Right lobe of liver (tissue), 6 donors: ENCODE measurements around the gene CYS1. TPM values are rescaled to one million over a fixed set of nuclear protein-coding genes. Genes with fewer than 3 reads are reported as not detected.

Experiments used
- ATAC-seq, 4 donors: fragments of 200-7000 bp; cut with Tn5 transposase; one replicate each; pipeline ENCODE4 v1.9.1; 2020; ENCODE audit warnings: mild to moderate bottlenecking in 4 of 4, moderate library complexity in 4 of 4
- DNase-seq, 3 donors: peaks; one replicate each; pipeline ENCODE4 v3.0.0-alpha.2; 2020
- H3K27ac ChIP-seq, 3 donors: fragments of 200-600 bp; one replicate each; pipeline ENCODE4 v1.8.0; 2022
- H3K27me3 ChIP-seq, 2 donors: fragments of 200-600 bp; one replicate each; pipeline ENCODE4 v1.8.0; 2022
- H3K36me3 ChIP-seq, 4 donors: fragments of 200-600 bp; sonication (generic) in 1 of 4; one replicate each; pipeline versions ENCODE4 v1.5.1 to v1.8.0; 2017 to 2022; ENCODE audit warnings: control low read depth in 1 of 4
- H3K4me1 ChIP-seq, 4 donors: fragments of 200-600 bp; sonication (generic) in 1 of 4; one replicate each; pipeline versions ENCODE4 v1.5.1 to v1.8.0; 2017 to 2022; ENCODE audit warnings: control low read depth in 1 of 4
- H3K4me3 ChIP-seq, 3 donors: fragments of 200-600 bp; one replicate each; pipeline ENCODE4 v1.8.0; 2022
- H3K9me3 ChIP-seq, 4 donors: fragments of 200-600 bp; sonication (generic) in 1 of 4; one replicate each; pipeline versions ENCODE4 v1.5.1 to v1.8.0; 2017 to 2022; ENCODE audit warnings: control low read depth in 1 of 4
- CTCF ChIP-seq, 4 donors: fragments of 200-600 bp in 3 of 4; fragments of 450-650 bp in 1 of 4; IDR thresholded peaks; one replicate each; pipeline versions ENCODE4 v1.5.1 to v1.8.0; 2016 to 2022; ENCODE audit warnings: antibody characterized with exemption in 4 of 4, mild to moderate bottlenecking in 2 of 4
- POLR2A ChIP-seq: fragments of 450-650 bp; IDR thresholded peaks from one replicate; pipeline ENCODE4 v1.6.1; 2017; ENCODE audit warnings: antibody characterized with exemption, mild to moderate bottlenecking
- WGBS: methylation state at CpG from one replicate; pipeline ENCODE4 v1.1.6; 2018; ENCODE audit warnings: low coverage, low lambda C conversion rate; ENCODE audit not compliant: insufficient coverage; ENCODE audit errors: missing lambda C conversion rate; 5-methylcytosine and 5-hydroxymethylcytosine counted together
- intact Hi-C, 2 donors: fragments of 100-400 bp; cut with DNase I; formaldehyde crosslinking; loops; one replicate each; pipeline versions ENCODE4 v1.11.2 to v1.14.1; 2022
- total RNA-seq, 6 experiments: library from RNA; depleted of rRNA in 2 of 6; stranded (reverse); fragments of >200 nt in 2 of 6; fragmentation: NEBNext Ultra II Directional in 3 of 6; extraction: Animal tissue kit (Norgen Biotek cat#: 25700) in 3 of 6; gene quantifications; one replicate each; pipeline versions ENCODE4 v1.1.0 to v1.2.4, GENCODE V29; 2016 to 2023
- donor health status: DM: no; HTN: yes; CAD: no.
- donor health status: DM: no; HTN: no; CAD: no.
- donor health status: DM: no; HTN: no; CAD: no.
- donor health status: DM: no; HTN: yes; CAD: no.
- donor health status: DM: no; HTN: yes; CAD: no.

The CYS1 gene
- total RNA-seq, 6 experiments from 2014 or later = 0.26 to 0.99 (median 0.55) TPM

GRCh38 chr2:10022966-10023662 is 57.1 kb downstream of the CYS1 start:
- no peaks in the 10 kb centered on the region for H3K27me3 ChIP-seq
- no peaks in the 10 kb centered on the region for H3K9me3 ChIP-seq
- H3K4me1 ChIP-seq = peaks cover 0 to 21% (median 9%) of the 10 kb centered on the region in 4 donors
- ATAC-seq = no peak
- H3K36me3 ChIP-seq = no peaks in the 10 kb centered on the region
- intact Hi-C loops = no loop called here
- peak in 1 of 3 donors; percentile 21 for DNase-seq
- WGBS = 91% methylated on average over 6 of the region's 10 CpGs
- no peak overlapping the region for H3K4me3 ChIP-seq
- TF ChIP-seq CTCF (IDR thresholded peaks at IDR 0.05) (peak in 3 of 4 donors; percentile 2 to 19 (median 11)), POLR2A (no peak)
- no peak overlapping the region for H3K27ac ChIP-seq

- Histone ChIP-seq H3K9me3 (no peaks in the 10 kb centered on the region), H3K4me3 (no peak overlapping the region), H3K27ac (no peak overlapping the region), H3K36me3 (no peaks in the 10 kb centered on the region), H3K27me3 (no peaks in the 10 kb centered on the region), H3K4me1 (peaks cover 0 to 27% (median 13%) of the 10 kb centered on the region in 4 donors)
- no peak for ATAC-seq
- DNase-seq = peak in 2 of 3 donors; percentile 3 to 13
- TF ChIP-seq POLR2A (no peak), CTCF (IDR thresholded peaks at IDR 0.05) (no peak)
- 60% methylated on average over 1 of the region's 4 CpGs for WGBS
- intact Hi-C loops = no loop called here
Observed at GRCh38 chr2:10022445-10022844, 57.8 kb downstream of the CYS1 start.

- Histone ChIP-seq H3K4me3 (no peak overlapping the region), H3K4me1 (peaks cover 0 to 31% (median 15%) of the 10 kb centered on the region in 4 donors), H3K27ac (no peak overlapping the region), H3K9me3 (no peaks in the 10 kb centered on the region), H3K36me3 (no peaks in the 10 kb centered on the region), H3K27me3 (no peaks in the 10 kb centered on the region)
- WGBS = no CpG with 5 or more reads among the region's 16 CpGs
- TF ChIP-seq CTCF (IDR thresholded peaks at IDR 0.05) (no peak), POLR2A (no peak)
- ATAC-seq = no peak
- peak in 1 of 3 donors; percentile 51 for DNase-seq
- intact Hi-C loops = no loop called here
Observed at GRCh38 chr2:10022041-10022421, 58.2 kb downstream of the CYS1 start.

- Histone ChIP-seq H3K4me1 (peaks cover 0 to 38% (median 18%) of the 10 kb centered on the region in 4 donors), H3K27me3 (no peaks in the 10 kb centered on the region), H3K27ac (peak overlapping the region; percentile 48 to 82 (median 65)), H3K9me3 (no peaks in the 10 kb centered on the region), H3K4me3 (no peak overlapping the region), H3K36me3 (no peaks in the 10 kb centered on the region)
- TF ChIP-seq CTCF (IDR thresholded peaks at IDR 0.05) (no peak), POLR2A (no peak)
- DNase-seq (peak in 1 of 3 donors; percentile 56), ATAC-seq (no peak)
- WGBS = 62% methylated on average over 10 of the region's 27 CpGs
- intact Hi-C loops = no loop called here
Observed at GRCh38 chr2:10019602-10020400, 60.4 kb downstream of the CYS1 start.
